GM23338 (cell line): ENCODE results near the gene CMSS1. TPM values are rescaled to one million over a fixed set of nuclear protein-coding genes. Genes with fewer than 3 reads are reported as not detected.

Experiments
- ATAC-seq: fragments of 200-7000 bp; cut with Tn5 transposase; 3 replicates; pipeline ENCODE4 v1.9.1; 2020
- DNase-seq: peaks from one replicate; pipeline ENCODE4 v3.0.0-alpha.2; 2015; ENCODE audit warnings: low spot score
- H2AFZ ChIP-seq: fragments of 200-600 bp; sonication (generic); 2 replicates; pipeline ENCODE4 v1.8.0; 2016; ENCODE audit warnings: antibody characterized with exemption, mild to moderate bottlenecking, moderate library complexity
- H3F3A ChIP-seq: fragments of 200-600 bp; sonication (generic); replicated peaks from 2 replicates; pipeline ENCODE4 v1.8.0; 2017; ENCODE audit warnings: antibody characterized with exemption, mixed run types, low read depth
- H3K27ac ChIP-seq: fragments of 200-600 bp; sonication (generic); 2 replicates; pipeline ENCODE4 v1.6.1; 2016; ENCODE audit warnings: low read depth
- H3K27me3 ChIP-seq: fragments of 200-600 bp; sonication (generic); 2 replicates; pipeline ENCODE4 v1.8.0; 2016; ENCODE audit warnings: mild to moderate bottlenecking, mixed run types, moderate library complexity; ENCODE audit not compliant: insufficient read depth
- H3K36me3 ChIP-seq: fragments of 200-600 bp; sonication (generic); 2 replicates; pipeline ENCODE4 v1.8.0; 2016; ENCODE audit warnings: mild to moderate bottlenecking; ENCODE audit not compliant: insufficient read depth
- H3K4me1 ChIP-seq: fragments of 200-600 bp; sonication (generic); 2 replicates; pipeline ENCODE4 v1.8.0; 2016; ENCODE audit warnings: mild to moderate bottlenecking, moderate library complexity; ENCODE audit not compliant: insufficient read depth
- H3K4me2 ChIP-seq: fragments of 200-600 bp; sonication (generic); 2 replicates; pipeline ENCODE4 v1.7.1; 2017; ENCODE audit warnings: mixed run types
- H3K4me3 ChIP-seq: fragments of 200-600 bp; sonication (generic); 2 replicates; pipeline ENCODE4 v1.6.1; 2016; ENCODE audit warnings: mixed run types
- H3K79me2 ChIP-seq: fragments of 200-600 bp; sonication (generic); replicated peaks from 2 replicates; pipeline ENCODE4 v1.8.0; 2017; ENCODE audit warnings: mild to moderate bottlenecking; ENCODE audit not compliant: insufficient read depth
- H3K9me2 ChIP-seq: fragments of 200-600 bp; sonication (generic); 2 replicates; pipeline ENCODE4 v1.8.0; 2017; ENCODE audit not compliant: insufficient read depth
- H4K20me1 ChIP-seq: fragments of 200-600 bp; sonication (generic); replicated peaks from 2 replicates; pipeline ENCODE4 v1.8.0; 2017; ENCODE audit warnings: mild to moderate bottlenecking; ENCODE audit not compliant: insufficient read depth
- H3K27ac Mint-ChIP-seq: 2 replicates; pipeline ENCODE4 v1.8.0; 2020; ENCODE audit warnings: inconsistent platforms, mild to moderate bottlenecking, moderate library complexity, mixed read lengths
- H3K27me3 Mint-ChIP-seq: 3 replicates; pipeline ENCODE4 v1.8.0; 2022; ENCODE audit warnings: low read depth, mild to moderate bottlenecking, moderate library complexity, mixed read lengths, inconsistent platforms; ENCODE audit not compliant: insufficient read depth, poor library complexity
- H3K36me3 Mint-ChIP-seq: 3 replicates; pipeline ENCODE4 v1.8.0; 2021; ENCODE audit warnings: low read depth, mild to moderate bottlenecking, inconsistent platforms, moderate library complexity, mixed read lengths
- H3K4me1 Mint-ChIP-seq: 3 replicates; pipeline ENCODE4 v1.8.0; 2020; ENCODE audit warnings: mild to moderate bottlenecking, inconsistent platforms, mixed read lengths
- H3K4me3 Mint-ChIP-seq: 3 replicates; pipeline ENCODE4 v1.8.0; 2021; ENCODE audit warnings: moderate library complexity, mild to moderate bottlenecking, inconsistent platforms, mixed read lengths
- H3K9me3 Mint-ChIP-seq: 3 replicates; pipeline ENCODE4 v1.8.0; 2020; ENCODE audit warnings: moderate library complexity, mild to moderate bottlenecking, inconsistent platforms, mixed read lengths
- CREB1 ChIP-seq: fragments of 250-450 bp; sonication (Bioruptor Pico); IDR thresholded peaks from 2 replicates; pipeline ENCODE4 v1.5.0; 2020; ENCODE audit warnings: low read depth, mild to moderate bottlenecking, moderate library complexity
- CTCF ChIP-seq, 2 experiments: fragments of 200-600 bp in 1 of 2; sonication (generic) in 1 of 2; conservative IDR thresholded peaks; 2 replicates each; pipeline versions ENCODE4 v1.5.1 to v1.6.1; 2016 to 2017; ENCODE audit warnings: antibody characterized with exemption in 2 of 2, low read depth in 2 of 2, mild to moderate bottlenecking in 2 of 2, moderate library complexity in 1 of 2
- EZH2 ChIP-seq: fragments of 200-600 bp; sonication (generic); IDR thresholded peaks from one replicate; pipeline ENCODE4 v1.8.0; 2017; ENCODE audit warnings: antibody characterized with exemption, mild to moderate bottlenecking, low read depth; ENCODE audit not compliant: unreplicated experiment
- EZH2phosphoT487 ChIP-seq: fragments of 200-600 bp; sonication (generic); IDR thresholded peaks from one replicate; pipeline ENCODE4 v1.8.1; 2018; ENCODE audit warnings: antibody characterized with exemption; ENCODE audit not compliant: unreplicated experiment
- JUNB ChIP-seq: IDR thresholded peaks from one replicate; pipeline ENCODE4 v1.6.1; 2016; ENCODE audit warnings: antibody characterized with exemption; ENCODE audit not compliant: unreplicated experiment
- NANOG ChIP-seq: IDR thresholded peaks from 2 replicates; pipeline ENCODE4 v1.6.1; 2016; ENCODE audit warnings: antibody characterized with exemption, borderline replicate concordance
- POLR2AphosphoS5 ChIP-seq: IDR thresholded peaks from 2 replicates; pipeline ENCODE4 v1.6.1; 2016; ENCODE audit warnings: antibody characterized with exemption, low read depth
- REST ChIP-seq: IDR thresholded peaks from one replicate; pipeline ENCODE4 v1.6.1; 2018; ENCODE audit warnings: antibody characterized with exemption; ENCODE audit not compliant: unreplicated experiment
- STAT1 ChIP-seq: IDR thresholded peaks from one replicate; pipeline ENCODE4 v1.6.1; 2016; ENCODE audit warnings: antibody characterized with exemption; ENCODE audit not compliant: unreplicated experiment
- ZNF114 ChIP-seq: fragments of 250-450 bp; sonication (Bioruptor Pico); IDR thresholded peaks from 2 replicates; pipeline ENCODE4 v1.5.0; 2020; ENCODE audit warnings: mild to moderate bottlenecking, moderate library complexity
- ZNF331 ChIP-seq: fragments of 250-450 bp; sonication (Bioruptor Pico); IDR thresholded peaks from 2 replicates; pipeline ENCODE4 v1.5.0; 2020; ENCODE audit warnings: low read depth, mild to moderate bottlenecking, moderate library complexity
- polyA plus RNA-seq: library from polyadenylated mRNA; unstranded; fragments of >200 nt; fragmentation: Nextera tagmentation; extraction: Ambion mirVana; gene quantifications from 2 replicates; pipeline ENCODE4 v1.2.1, GENCODE V29; 2016
- total RNA-seq: library from RNA; depleted of rRNA; stranded (reverse); fragments of >200 nt; shearing (Covaris generic); gene quantifications from 2 replicates; pipeline ENCODE4 v1.2.3, GENCODE V29; 2014
- TF ChIP-seq, protein P1 (sequence below): IDR thresholded peaks from 2 replicates; pipeline ENCODE4 v1.6.1; 2016; ENCODE audit warnings: antibody characterized with exemption
- TF ChIP-seq, protein P2 (sequence below): fragments of 250-450 bp; sonication (Bioruptor Pico); IDR thresholded peaks from 2 replicates; pipeline ENCODE4 v1.5.0; 2020; ENCODE audit warnings: mild to moderate bottlenecking, moderate library complexity

CMSS1 gene
- total and polyA plus RNA-seq, 2 experiments from 2014 or later, result 39.4 to 187 TPM

DNA sequence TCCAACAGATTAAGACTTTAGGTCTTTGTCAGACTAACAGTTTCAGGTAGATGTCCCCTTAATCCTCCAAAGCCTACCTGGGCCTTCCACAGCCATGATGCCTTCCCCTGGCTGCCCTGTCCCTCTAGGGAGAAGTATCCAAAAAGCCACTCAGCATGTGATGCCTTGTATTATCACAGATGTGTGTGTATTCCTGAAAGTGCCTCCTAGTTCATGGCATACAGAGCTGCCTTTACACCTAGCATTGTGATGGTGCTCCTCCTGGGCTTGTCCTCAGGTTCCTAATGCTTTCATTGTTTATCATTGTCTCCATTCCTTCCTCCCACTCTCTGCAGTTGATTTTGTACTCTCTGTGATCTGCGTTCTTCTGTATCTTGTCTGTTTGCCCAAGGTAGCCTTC is 43.6 kb downstream of the CMSS1 start:
- Mint-ChIP-seq H3K27me3 (peaks cover 3% of the 10 kb centered on the region), H3K4me3 (no peak overlapping the region), H3K4me1 (peaks cover 11% of the 10 kb centered on the region; the same call in 2 of the 3 replicates), H3K9me3 (no peaks in the 10 kb centered on the region), H3K36me3 (peaks cover 8% of the 10 kb centered on the region; the same call in 2 of the 3 replicates), H3K27ac (no peak overlapping the region)
- Histone ChIP-seq H3K4me3 (no peak overlapping the region), H3K4me2 (no peak overlapping the region), H3K27ac (no peak overlapping the region), H4K20me1 (peaks cover 41% of the 10 kb centered on the region), H3K79me2 (peaks cover 17% of the 10 kb centered on the region; the same call in 1 of the 2 replicates), H3K4me1 (no peaks in the 10 kb centered on the region; the same call in 1 of the 2 replicates), H3K36me3 (no peaks in the 10 kb centered on the region), H3F3A (no peaks in the 10 kb centered on the region), H2AFZ (no peak overlapping the region), H3K27me3 (no peaks in the 10 kb centered on the region), H3K9me2 (no peaks in the 10 kb centered on the region)
- ATAC-seq, result no peak
- TF ChIP-seq CTCF (conservative IDR thresholded peaks at IDR 0.05; ENCODE audit: low read depth in 2 of 2) (no peak), NANOG (no peak), EZH2 (no peak), EZH2phosphoT487 (no peak), REST (no peak), JUNB (no peak), CREB1 (CRISPR knock-in tag) (no peak), POLR2AphosphoS5 (no peak), STAT1 (no peak), ZNF331 (CRISPR knock-in tag) (no peak), ZNF114 (no peak)
- TF ChIP-seq, protein P1, sequence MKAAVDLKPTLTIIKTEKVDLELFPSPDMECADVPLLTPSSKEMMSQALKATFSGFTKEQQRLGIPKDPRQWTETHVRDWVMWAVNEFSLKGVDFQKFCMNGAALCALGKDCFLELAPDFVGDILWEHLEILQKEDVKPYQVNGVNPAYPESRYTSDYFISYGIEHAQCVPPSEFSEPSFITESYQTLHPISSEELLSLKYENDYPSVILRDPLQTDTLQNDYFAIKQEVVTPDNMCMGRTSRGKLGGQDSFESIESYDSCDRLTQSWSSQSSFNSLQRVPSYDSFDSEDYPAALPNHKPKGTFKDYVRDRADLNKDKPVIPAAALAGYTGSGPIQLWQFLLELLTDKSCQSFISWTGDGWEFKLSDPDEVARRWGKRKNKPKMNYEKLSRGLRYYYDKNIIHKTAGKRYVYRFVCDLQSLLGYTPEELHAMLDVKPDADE, result no peak
- TF ChIP-seq, protein P2, sequence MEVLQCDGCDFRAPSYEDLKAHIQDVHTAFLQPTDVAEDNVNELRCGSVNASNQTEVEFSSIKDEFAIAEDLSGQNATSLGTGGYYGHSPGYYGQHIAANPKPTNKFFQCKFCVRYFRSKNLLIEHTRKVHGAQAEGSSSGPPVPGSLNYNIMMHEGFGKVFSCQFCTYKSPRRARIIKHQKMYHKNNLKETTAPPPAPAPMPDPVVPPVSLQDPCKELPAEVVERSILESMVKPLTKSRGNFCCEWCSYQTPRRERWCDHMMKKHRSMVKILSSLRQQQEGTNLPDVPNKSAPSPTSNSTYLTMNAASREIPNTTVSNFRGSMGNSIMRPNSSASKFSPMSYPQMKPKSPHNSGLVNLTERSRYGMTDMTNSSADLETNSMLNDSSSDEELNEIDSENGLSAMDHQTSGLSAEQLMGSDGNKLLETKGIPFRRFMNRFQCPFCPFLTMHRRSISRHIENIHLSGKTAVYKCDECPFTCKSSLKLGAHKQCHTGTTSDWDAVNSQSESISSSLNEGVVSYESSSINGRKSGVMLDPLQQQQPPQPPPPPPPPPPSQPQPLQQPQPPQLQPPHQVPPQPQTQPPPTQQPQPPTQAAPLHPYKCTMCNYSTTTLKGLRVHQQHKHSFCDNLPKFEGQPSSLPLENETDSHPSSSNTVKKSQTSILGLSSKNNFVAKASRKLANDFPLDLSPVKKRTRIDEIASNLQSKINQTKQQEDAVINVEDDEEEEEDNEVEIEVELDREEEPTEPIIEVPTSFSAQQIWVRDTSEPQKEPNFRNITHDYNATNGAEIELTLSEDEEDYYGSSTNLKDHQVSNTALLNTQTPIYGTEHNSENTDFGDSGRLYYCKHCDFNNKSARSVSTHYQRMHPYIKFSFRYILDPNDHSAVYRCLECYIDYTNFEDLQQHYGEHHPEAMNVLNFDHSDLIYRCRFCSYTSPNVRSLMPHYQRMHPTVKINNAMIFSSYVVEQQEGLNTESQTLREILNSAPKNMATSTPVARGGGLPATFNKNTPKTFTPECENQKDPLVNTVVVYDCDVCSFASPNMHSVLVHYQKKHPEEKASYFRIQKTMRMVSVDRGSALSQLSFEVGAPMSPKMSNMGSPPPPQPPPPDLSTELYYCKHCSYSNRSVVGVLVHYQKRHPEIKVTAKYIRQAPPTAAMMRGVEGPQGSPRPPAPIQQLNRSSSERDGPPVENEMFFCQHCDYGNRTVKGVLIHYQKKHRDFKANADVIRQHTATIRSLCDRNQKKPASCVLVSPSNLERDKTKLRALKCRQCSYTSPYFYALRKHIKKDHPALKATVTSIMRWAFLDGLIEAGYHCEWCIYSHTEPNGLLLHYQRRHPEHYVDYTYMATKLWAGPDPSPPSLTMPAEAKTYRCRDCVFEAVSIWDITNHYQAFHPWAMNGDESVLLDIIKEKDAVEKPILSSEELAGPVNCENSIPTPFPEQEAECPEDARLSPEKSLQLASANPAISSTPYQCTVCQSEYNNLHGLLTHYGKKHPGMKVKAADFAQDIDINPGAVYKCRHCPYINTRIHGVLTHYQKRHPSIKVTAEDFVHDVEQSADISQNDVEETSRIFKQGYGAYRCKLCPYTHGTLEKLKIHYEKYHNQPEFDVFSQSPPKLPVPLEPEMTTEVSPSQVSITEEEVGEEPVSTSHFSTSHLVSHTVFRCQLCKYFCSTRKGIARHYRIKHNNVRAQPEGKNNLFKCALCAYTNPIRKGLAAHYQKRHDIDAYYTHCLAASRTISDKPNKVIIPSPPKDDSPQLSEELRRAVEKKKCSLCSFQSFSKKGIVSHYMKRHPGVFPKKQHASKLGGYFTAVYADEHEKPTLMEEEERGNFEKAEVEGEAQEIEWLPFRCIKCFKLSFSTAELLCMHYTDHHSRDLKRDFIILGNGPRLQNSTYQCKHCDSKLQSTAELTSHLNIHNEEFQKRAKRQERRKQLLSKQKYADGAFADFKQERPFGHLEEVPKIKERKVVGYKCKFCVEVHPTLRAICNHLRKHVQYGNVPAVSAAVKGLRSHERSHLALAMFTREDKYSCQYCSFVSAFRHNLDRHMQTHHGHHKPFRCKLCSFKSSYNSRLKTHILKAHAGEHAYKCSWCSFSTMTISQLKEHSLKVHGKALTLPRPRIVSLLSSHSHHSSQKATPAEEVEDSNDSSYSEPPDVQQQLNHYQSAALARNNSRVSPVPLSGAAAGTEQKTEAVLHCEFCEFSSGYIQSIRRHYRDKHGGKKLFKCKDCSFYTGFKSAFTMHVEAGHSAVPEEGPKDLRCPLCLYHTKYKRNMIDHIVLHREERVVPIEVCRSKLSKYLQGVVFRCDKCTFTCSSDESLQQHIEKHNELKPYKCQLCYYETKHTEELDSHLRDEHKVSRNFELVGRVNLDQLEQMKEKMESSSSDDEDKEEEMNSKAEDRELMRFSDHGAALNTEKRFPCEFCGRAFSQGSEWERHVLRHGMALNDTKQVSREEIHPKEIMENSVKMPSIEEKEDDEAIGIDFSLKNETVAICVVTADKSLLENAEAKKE (CRISPR knock-in tag), result no peak
- DNase-seq, result no peak
